Measurements from ENCODE around the gene CNTN4.

DNA sequence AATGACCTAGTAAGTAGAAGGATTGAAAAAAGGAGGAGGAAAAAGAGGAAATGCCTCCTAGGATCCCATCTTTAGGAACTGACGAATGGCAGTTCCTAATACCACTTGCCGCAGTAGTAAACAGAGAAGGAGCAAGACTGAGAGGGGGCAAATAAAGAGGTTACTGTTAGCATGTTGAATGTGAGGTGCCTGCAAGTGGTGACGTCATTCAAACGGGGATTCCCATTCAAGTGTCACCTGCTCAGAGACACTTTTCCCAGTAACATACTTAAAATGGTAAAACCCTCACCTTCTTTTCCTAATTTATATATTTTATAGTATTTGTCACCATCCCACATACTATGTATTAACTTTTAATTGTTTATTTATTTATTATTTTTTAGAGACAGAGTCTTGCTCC lies 832.6 kb downstream of the CNTN4 start:
- TF ChIP-seq, protein P1, sequence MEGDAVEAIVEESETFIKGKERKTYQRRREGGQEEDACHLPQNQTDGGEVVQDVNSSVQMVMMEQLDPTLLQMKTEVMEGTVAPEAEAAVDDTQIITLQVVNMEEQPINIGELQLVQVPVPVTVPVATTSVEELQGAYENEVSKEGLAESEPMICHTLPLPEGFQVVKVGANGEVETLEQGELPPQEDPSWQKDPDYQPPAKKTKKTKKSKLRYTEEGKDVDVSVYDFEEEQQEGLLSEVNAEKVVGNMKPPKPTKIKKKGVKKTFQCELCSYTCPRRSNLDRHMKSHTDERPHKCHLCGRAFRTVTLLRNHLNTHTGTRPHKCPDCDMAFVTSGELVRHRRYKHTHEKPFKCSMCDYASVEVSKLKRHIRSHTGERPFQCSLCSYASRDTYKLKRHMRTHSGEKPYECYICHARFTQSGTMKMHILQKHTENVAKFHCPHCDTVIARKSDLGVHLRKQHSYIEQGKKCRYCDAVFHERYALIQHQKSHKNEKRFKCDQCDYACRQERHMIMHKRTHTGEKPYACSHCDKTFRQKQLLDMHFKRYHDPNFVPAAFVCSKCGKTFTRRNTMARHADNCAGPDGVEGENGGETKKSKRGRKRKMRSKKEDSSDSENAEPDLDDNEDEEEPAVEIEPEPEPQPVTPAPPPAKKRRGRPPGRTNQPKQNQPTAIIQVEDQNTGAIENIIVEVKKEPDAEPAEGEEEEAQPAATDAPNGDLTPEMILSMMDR (IDR thresholded peaks at IDR 0.05) = no peak
- no peak for TF ChIP-seq POLR2A (IDR thresholded peaks at IDR 0.05)

All from vagina (tissue), 2 donors.